ENCODE results near the gene SORBS2. TPM values are rescaled to one million over a fixed set of nuclear protein-coding genes. Genes with fewer than 3 reads are reported as not detected.

The SORBS2 gene
- total RNA-seq, 4 donors from 2014 or later = 33.4 to 286 (median 47.6) TPM

GRCh38 chr4:185671066-185671465 is 140.9 kb downstream of the SORBS2 start:
- intact Hi-C loops (cut with DNase I) = no loop called here
- WGBS, 2 donors = 68 to 80% methylated on average over 2 of the region's 2 CpGs
- Histone ChIP-seq H3K36me3 (peaks cover 0 to under 1% (median 0%) of the 10 kb centered on the region in 3 donors), H3K4me3 (no peak overlapping the region), H3K4me1 (peaks cover 0 to 3% (median 0%) of the 10 kb centered on the region in 3 donors), H3K27ac (no peak overlapping the region), H3K27me3 (no peaks in the 10 kb centered on the region), H3K9me3 (no peaks in the 10 kb centered on the region)
- no peak for DNase-seq
- TF ChIP-seq POLR2A (IDR thresholded peaks at IDR 0.05) = no peak
- no peak for TF ChIP-seq CTCF (IDR thresholded peaks at IDR 0.05)

DNA sequence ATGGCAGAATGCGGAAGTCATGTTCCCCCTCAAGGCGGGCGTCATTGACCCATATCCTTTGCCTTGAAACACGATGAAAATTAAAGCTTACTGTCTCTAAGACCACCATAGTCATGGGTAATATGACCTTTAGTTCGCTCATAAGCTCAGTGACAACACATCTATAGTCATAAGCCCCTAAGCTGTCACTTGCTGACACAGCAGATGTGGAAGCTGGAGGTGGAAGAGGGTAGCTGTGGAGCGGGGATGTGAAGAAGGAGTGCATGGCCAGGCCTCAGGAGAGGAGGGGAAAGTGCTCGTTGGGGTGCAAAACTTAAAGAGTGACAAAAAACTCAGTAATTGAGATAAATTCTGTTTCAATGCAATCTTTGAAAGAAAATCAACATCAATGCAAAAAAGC is 142.7 kb downstream of the SORBS2 start:
- H3K36me3 ChIP-seq = peaks cover 0 to 7% (median 0%) of the 10 kb centered on the region in 3 donors
- H3K27ac ChIP-seq = no peak overlapping the region
- no peak overlapping the region for H3K4me3 ChIP-seq
- no peak for DNase-seq
- no peaks in the 10 kb centered on the region for H3K27me3 ChIP-seq
- H3K4me1 ChIP-seq = peaks cover 0 to 3% (median 0%) of the 10 kb centered on the region in 3 donors
- TF ChIP-seq CTCF (IDR thresholded peaks at IDR 0.05) = no peak
- TF ChIP-seq POLR2A (IDR thresholded peaks at IDR 0.05) = no peak
- intact Hi-C loops (cut with DNase I) = no loop called here
- 74 to 85% methylated on average over 7 of the region's 7 CpGs for WGBS, 2 donors
- no peaks in the 10 kb centered on the region for H3K9me3 ChIP-seq

DNA sequence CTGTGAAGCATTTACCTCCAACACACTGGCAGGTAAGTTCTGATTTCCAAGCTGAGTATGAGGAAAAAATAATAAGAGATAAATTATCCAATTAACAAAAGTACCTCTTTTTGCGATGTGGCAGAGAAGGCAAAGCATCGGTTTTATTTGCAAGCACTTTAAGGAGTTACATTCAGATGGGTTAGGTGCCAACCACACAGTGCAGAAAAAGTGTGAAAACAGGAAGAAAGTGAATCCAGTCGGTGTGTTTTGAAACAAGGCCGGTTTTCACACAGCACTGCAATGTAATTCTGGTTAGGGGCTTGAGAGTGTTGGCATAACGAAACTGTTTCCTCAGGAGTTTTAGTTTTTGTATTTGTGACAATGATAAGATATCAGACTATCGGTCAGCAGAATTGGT is 145.8 kb downstream of the SORBS2 start:
- TF ChIP-seq CTCF (IDR thresholded peaks at IDR 0.05) (no peak), POLR2A (IDR thresholded peaks at IDR 0.05) (no peak)
- WGBS, 2 donors = 82 to 87% methylated on average over 6 of the region's 6 CpGs

GRCh38 chr4:185665655-185666054 is 146.3 kb downstream of the SORBS2 start:
- intact Hi-C loops (cut with DNase I) = no loop called here
- WGBS, 2 donors = 69 to 71% methylated on average over 6 to 9 of the region's 11 CpGs
- no peaks in the 10 kb centered on the region for H3K27me3 ChIP-seq
- H3K4me1 ChIP-seq = no peaks in the 10 kb centered on the region
- DNase-seq = no peak
- no peaks in the 10 kb centered on the region for H3K9me3 ChIP-seq
- peaks cover 0 to 22% (median 0%) of the 10 kb centered on the region in 3 donors for H3K36me3 ChIP-seq
- no peak overlapping the region for H3K4me3 ChIP-seq
- no peak overlapping the region for H3K27ac ChIP-seq
- no peak for TF ChIP-seq CTCF (IDR thresholded peaks at IDR 0.05)

More for the DNA sequence above, 145.8 kb downstream of the SORBS2 start:
- no peak for DNase-seq
- no peak overlapping the region for H3K4me3 ChIP-seq
- H3K9me3 ChIP-seq = no peaks in the 10 kb centered on the region
- intact Hi-C loops (cut with DNase I) = no loop called here
- H3K27me3 ChIP-seq = no peaks in the 10 kb centered on the region
- H3K36me3 ChIP-seq = peaks cover 0 to 19% (median 0%) of the 10 kb centered on the region in 3 donors
- H3K27ac ChIP-seq = no peak overlapping the region
- H3K4me1 ChIP-seq = no peaks in the 10 kb centered on the region

- peaks cover 0 to 22% (median 0%) of the 10 kb centered on the region in 3 donors for H3K36me3 ChIP-seq
- H3K9me3 ChIP-seq = no peaks in the 10 kb centered on the region
- no peaks in the 10 kb centered on the region for H3K27me3 ChIP-seq
- 81 to 90% methylated on average over 4 of the region's 4 CpGs for WGBS, 2 donors
- H3K27ac ChIP-seq = no peak overlapping the region
- intact Hi-C loops (cut with DNase I) = no loop called here
- H3K4me3 ChIP-seq = no peak overlapping the region
- no peak for DNase-seq
- TF ChIP-seq CTCF (IDR thresholded peaks at IDR 0.05) (no peak), POLR2A (IDR thresholded peaks at IDR 0.05) (no peak)
- no peaks in the 10 kb centered on the region for H3K4me1 ChIP-seq
Observed at GRCh38 chr4:185664481-185664880, 147.5 kb downstream of the SORBS2 start.
